Non-pigmented ciliary epithelial cell (primary cell): ENCODE data around the gene ZGLP1.
"Not testable (repeated sequence)": the region's sequence is repeated elsewhere in the genome, so short reads cannot be mapped to it uniquely, and the experiment has no call there.

Source experiments
- DNase-seq: peaks from one replicate; pipeline ENCODE4 v3.0.0-alpha.2; 2010; ENCODE audit warnings: low read depth

The ZGLP1 gene

DNA sequence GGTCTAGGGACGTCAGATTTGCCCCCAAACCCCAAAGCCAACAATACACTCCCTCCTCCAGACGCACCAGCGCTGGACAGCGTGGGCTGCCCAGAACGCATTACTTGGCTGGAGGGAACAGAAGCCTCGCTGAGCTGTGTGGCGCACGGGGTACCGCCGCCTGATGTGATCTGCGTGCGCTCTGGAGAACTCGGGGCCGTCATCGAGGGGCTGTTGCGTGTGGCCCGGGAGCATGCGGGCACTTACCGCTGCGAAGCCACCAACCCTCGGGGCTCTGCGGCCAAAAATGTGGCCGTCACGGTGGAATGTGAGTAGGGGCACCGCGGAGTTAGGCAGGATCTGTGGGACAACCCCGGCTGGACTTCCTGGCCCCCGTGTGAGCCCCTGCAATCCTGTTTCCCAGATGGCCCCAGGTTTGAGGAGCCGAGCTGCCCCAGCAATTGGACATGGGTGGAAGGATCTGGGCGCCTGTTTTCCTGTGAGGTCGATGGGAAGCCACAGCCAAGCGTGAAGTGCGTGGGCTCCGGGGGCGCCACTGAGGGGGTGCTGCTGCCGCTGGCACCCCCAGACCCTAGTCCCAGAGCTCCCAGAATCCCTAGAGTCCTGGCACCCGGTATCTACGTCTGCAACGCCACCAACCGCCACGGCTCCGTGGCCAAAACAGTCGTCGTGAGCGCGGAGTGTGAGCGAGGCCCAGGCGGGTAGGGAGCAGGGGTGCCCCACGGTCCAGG lies 15.8 kb downstream of the ZGLP1 start:
- DNase-seq = no peak

- DNase-seq = no peak
Measured at GRCh38 chr19:10292789-10293636, 16.6 kb downstream of the ZGLP1 start.

DNA sequence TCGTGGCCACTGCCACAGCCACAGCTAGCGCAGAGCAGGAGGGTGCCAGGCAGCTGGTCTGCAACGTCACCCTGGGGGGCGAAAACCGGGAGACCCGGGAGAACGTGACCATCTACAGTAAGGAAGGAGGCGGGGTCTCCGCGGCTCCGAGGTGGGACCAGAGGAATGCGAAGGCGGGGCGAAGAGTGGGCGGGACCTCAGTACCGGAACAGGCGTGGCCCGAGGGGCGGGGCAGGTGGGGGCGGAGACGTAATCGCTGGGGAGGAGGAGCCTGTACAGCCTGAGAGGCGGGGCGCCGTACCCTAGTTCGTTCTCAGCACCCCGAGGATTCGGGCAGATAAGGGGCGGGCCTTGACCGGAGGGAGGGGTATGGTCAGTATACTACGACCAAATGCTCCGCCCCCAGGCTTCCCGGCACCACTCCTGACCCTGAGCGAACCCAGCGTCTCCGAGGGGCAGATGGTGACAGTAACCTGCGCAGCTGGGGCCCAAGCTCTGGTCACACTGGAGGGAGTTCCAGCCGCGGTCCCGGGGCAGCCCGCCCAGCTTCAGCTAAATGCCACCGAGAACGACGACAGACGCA lies 17.3 kb downstream of the ZGLP1 start:
- DNase-seq = no peak

- DNase-seq = no peak
Measured at GRCh38 chr19:10291554-10292205, 17.9 kb downstream of the ZGLP1 start.

GRCh38 chr19:10290876-10291553 lies 18.6 kb downstream of the ZGLP1 start:
- DNase-seq = no peak

GRCh38 chr19:10290357-10290875 lies 19.2 kb downstream of the ZGLP1 start:
- DNase-seq = no peak

DNA sequence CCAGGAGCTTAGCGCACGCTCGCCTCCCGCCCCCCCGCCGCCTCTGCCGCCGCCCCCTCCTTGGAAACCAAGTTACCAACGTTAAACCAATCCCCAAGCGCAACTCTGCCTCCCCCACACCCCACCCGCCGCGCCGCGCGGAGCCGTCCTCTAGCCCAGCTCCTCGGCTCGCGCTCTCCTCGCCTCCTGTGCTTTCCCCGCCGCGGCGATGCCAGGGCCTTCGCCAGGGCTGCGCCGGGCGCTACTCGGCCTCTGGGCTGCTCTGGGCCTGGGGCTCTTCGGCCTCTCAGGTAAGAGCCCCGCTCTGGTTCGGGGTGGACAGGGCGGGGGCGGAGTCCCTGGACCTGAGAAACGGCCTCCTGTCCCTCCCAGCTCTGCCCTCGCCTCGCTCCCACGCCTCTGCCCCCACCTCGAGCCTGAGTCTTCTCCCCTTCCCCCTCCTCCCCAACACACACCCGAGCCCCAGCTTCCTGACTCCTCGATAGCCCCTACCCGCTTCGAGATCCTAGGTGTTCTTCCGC lies 19.7 kb downstream of the ZGLP1 start, which contains the start of gene ICAM5:
TSS of gene ICAM5 (plus strand) at position 117 of the 521 bp plus-strand sequence. CDS start at position 209, 92 bp downstream.
- DNase-seq = no peak

GRCh38 chr19:10289167-10289835 lies 20.3 kb downstream of the ZGLP1 start:
- DNase-seq = no peak

- DNase-seq = no peak
Measured at GRCh38 chr19:10288662-10289166, 20.9 kb downstream of the ZGLP1 start.

DNA sequence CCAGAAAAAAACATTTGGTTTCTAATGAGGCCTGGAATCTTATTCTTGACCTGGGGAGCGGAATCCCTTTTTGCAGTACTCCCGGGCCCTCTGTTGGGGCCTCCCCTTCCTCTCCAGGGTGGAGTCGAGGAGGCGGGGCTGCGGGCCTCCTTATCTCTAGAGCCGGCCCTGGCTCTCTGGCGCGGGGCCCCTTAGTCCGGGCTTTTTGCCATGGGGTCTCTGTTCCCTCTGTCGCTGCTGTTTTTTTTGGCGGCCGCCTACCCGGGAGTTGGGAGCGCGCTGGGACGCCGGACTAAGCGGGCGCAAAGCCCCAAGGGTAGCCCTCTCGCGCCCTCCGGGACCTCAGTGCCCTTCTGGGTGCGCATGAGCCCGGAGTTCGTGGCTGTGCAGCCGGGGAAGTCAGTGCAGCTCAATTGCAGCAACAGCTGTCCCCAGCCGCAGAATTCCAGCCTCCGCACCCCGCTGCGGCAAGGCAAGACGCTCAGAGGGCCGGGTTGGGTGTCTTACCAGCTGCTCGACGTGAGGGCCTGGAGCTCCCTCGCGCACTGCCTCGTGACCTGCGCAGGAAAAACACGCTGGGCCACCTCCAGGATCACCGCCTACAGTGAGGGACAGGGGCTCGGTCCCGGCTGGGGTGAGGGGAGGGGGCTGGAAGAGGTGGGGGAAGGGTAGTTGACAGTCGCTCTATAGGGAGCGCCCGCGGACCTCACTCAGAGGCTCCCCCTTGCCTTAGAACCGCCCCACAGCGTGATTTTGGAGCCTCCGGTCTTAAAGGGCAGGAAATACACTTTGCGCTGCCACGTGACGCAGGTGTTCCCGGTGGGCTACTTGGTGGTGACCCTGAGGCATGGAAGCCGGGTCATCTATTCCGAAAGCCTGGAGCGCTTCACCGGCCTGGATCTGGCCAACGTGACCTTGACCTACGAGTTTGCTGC lies 22.5 kb downstream of the ZGLP1 start, which contains the start of gene ICAM4:
TSS of gene ICAM4 (plus strand) at position 153 of the 935 bp plus-strand sequence. CDS start at position 211, 58 bp downstream.
- no peak for DNase-seq

GRCh38 chr19:10285393-10285792 lies 24.2 kb downstream of the ZGLP1 start:
- DNase-seq = no peak

GRCh38 chr19:10284960-10285278 lies 24.7 kb downstream of the ZGLP1 start:
- DNase-seq = no peak

DNA sequence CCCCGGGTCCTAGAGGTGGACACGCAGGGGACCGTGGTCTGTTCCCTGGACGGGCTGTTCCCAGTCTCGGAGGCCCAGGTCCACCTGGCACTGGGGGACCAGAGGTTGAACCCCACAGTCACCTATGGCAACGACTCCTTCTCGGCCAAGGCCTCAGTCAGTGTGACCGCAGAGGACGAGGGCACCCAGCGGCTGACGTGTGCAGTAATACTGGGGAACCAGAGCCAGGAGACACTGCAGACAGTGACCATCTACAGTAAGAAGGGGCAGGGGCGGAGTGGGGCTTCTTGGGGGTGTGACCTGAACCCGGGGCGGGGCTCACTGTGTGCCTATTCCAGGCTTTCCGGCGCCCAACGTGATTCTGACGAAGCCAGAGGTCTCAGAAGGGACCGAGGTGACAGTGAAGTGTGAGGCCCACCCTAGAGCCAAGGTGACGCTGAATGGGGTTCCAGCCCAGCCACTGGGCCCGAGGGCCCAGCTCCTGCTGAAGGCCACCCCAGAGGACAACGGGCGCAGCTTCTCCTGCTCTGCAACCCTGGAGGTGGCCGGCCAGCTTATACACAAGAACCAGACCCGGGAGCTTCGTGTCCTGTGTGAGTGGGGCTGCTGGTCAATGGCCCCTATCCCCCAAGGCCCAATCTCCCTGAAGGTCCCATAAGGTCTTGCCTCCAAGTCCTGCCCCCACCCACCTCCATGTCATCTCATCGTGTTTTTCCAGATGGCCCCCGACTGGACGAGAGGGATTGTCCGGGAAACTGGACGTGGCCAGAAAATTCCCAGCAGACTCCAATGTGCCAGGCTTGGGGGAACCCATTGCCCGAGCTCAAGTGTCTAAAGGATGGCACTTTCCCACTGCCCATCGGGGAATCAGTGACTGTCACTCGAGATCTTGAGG lies 25.3 kb downstream of the ZGLP1 start:
- DNase-seq = no peak

DNA sequence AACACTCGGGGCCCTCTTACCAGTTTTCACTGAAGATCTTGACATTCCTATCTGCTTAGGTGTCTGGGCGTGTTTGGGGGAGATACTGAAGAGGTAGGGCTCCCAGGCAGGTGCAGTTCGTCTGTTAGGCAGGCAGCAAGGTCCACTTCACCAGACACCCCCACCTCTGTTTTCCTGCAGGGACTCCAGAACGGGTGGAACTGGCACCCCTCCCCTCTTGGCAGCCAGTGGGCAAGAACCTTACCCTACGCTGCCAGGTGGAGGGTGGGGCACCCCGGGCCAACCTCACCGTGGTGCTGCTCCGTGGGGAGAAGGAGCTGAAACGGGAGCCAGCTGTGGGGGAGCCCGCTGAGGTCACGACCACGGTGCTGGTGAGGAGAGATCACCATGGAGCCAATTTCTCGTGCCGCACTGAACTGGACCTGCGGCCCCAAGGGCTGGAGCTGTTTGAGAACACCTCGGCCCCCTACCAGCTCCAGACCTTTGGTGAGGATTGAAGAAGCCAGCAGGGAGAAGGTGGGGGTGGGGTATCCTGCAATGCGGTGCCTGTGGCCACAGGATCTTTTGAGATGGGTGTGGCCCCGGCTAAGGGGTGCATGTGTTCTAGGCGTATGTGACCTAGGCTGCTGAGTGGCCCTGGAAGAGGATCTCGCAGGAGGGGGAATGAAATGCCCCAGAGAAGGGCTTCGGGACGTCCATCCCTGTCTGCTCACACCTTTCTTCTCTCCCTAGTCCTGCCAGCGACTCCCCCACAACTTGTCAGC lies 26.1 kb downstream of the ZGLP1 start:
- no peak for DNase-seq

GRCh38 chr19:10282043-10282442 lies 27.6 kb downstream of the ZGLP1 start:
- DNase-seq = not testable (repeated sequence)

DNA sequence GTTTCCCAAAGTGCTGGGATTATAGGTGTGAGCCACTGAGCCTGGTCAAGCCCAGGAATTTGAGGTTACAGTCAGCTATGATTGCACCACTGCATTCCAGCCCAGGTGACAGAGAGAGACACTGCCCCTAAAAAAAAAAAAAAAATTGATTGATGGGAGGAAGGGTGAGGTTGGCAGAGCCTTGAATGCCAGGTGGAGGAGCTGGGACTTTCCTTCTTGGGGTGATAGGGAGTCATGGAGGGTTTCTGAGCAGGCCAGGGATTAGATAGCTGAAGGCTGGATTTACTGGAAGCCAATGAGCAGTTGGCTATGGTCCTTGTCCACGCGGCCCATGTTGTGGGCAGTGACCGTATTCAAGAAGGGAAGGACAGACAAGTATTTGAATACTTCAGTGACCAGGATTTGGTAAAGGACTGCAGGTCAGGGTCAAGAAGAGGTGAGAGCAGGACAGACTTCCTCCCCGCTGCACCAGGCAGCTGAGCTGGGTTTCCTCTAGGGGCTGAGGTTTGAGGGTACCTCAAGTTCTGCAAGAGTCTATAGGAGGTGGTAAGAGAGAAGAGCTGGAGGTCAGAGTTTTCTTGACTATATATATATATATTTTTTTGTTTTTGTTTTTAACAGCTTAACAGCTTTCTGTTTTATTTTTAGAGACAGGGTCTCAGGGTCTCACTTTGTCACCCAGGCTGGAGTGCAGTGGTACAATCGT lies 29.7 kb downstream of the ZGLP1 start:
- DNase-seq = no peak

DNA sequence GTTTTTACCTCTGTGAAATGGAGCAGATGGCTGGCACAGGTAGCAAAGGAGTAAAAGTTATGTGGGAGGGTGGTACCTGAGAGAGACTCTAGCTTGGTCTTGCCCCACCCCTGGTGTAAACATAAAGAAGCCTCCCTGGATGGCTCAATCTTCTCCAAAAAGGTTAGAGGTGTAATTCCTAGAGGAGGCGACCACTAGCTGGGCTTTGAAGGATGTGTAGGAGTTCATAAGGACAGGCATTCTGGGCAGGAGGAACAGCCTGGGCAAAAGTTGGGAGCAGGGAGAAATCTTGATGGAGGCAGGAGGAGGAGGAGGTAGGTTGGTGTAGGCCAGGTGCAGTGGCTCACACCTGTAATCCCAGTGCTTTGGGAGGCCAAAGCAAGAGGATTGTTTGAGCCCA lies 30.7 kb downstream of the ZGLP1 start:
- DNase-seq = no peak
